HepG2 (cell line): Measurements from ENCODE around the gene PSD4. TPM values are rescaled to one million over a fixed set of nuclear protein-coding genes. Genes with fewer than 3 reads are reported as not detected.

ENCODE experiments used
- ATAC-seq: fragments of 200-7000 bp; cut with Tn5 transposase; 3 replicates; pipeline ENCODE4 v1.9.1; 2020; ENCODE audit warnings: mild to moderate bottlenecking, moderate library complexity
- BruUV-seq: library from RNA; stranded (reverse); fragments of 400-500 nt; replicated peaks from 2 replicates; lab custom pipeline; 2021; lab: Mats Ljungman, UMichigan
- CTCF ChIA-PET: fragments of 300-600 bp; formaldehyde crosslinking; extraction: SDS; loops from one replicate; lab custom pipeline; 2021; ENCODE audit warnings: low total read pairs, inconsistent platforms, low intra/inter-chr PET ratio; lab: Yijun Ruan, JAX
- POLR2A ChIA-PET: fragments of 350-600 bp; sonication (Branson Sonifier 250); formaldehyde crosslinking; loops from one replicate; lab custom pipeline; 2020; ENCODE audit warnings: antibody characterized with exemption, inconsistent platforms; lab: Yijun Ruan, JAX
- DNase-seq: peaks from one replicate; pipeline ENCODE4 v3.0.0-alpha.2; 2015; ENCODE audit warnings: low spot score
- FAIRE-seq: peaks from 3 replicates; lab custom pipeline; 2011; peaks lifted over from hg19 to GRCh38; lab: Jason Lieb, UNC
- H2AFZ ChIP-seq: one replicate; pipeline ENCODE4 v1.6.1; 2011; ENCODE audit warnings: low read length, inconsistent platforms
- H3K27ac ChIP-seq: fragments of 300-600 bp; 3 replicates; pipeline ENCODE4 v1.8.0; 2011; ENCODE audit warnings: mixed run types, mild to moderate bottlenecking, mixed read lengths, low read length, inconsistent platforms; ENCODE audit not compliant: insufficient read depth; ENCODE audit errors: extremely low read length
- H3K27me3 ChIP-seq, 2 experiments: fragments of 200-600 bp in 1 of 2; 2 replicates in 1 of 2; 3 replicates in 1 of 2; pipeline versions ENCODE4 v1.6.0 to v1.8.0; 2011; ENCODE audit warnings: low read length in 2 of 2, mild to moderate bottlenecking in 2 of 2, moderate library complexity in 2 of 2, inconsistent platforms in 1 of 2; ENCODE audit not compliant: insufficient read depth in 2 of 2, control insufficient read depth in 1 of 2
- H3K36me3 ChIP-seq, 2 experiments: fragments of 200-600 bp in 1 of 2; replicated peaks in 1 of 2; 2 replicates in 1 of 2; 3 replicates in 1 of 2; pipeline versions ENCODE4 v1.5.1 to v1.8.0; 2011; ENCODE audit warnings: low read length in 2 of 2, inconsistent platforms in 1 of 2; ENCODE audit not compliant: insufficient read depth in 2 of 2, control insufficient read depth in 1 of 2
- H3K4me1 ChIP-seq: 2 replicates; pipeline ENCODE4 v1.5.1; 2012; ENCODE audit warnings: low read length, inconsistent platforms; ENCODE audit not compliant: insufficient read depth
- H3K4me2 ChIP-seq: 2 replicates; pipeline ENCODE4 v1.6.0; 2011; ENCODE audit warnings: low read depth, low read length, inconsistent platforms
- H3K4me3 ChIP-seq, 3 experiments: fragments of 200-600 bp in 1 of 3; sonication (generic), shearing (Covaris generic) in 1 of 3; replicated peaks in 1 of 3; 2 replicates each; pipeline ENCODE4 v1.5.1; 2011 to 2016; ENCODE audit warnings: low read length in 3 of 3, inconsistent platforms in 2 of 3, low read depth in 2 of 3, mild to moderate bottlenecking in 2 of 3, control low read depth in 1 of 3, mixed read lengths in 1 of 3; ENCODE audit not compliant: insufficient read depth in 1 of 3
- H3K79me2 ChIP-seq: one replicate; pipeline ENCODE4 v1.6.1; 2011; ENCODE audit warnings: low read length, inconsistent platforms; ENCODE audit not compliant: insufficient read depth
- H3K9ac ChIP-seq: 2 replicates; pipeline ENCODE4 v1.6.0; 2011; ENCODE audit warnings: mild to moderate bottlenecking, low read depth, low read length, inconsistent platforms; ENCODE audit not compliant: insufficient read depth
- H3K9me3 ChIP-seq: 2 replicates; pipeline ENCODE4 v1.5.1; 2012; ENCODE audit warnings: mild to moderate bottlenecking, low read length
- H4K20me1 ChIP-seq: 2 replicates; pipeline ENCODE4 v1.6.0; 2011; ENCODE audit warnings: inconsistent platforms, mild to moderate bottlenecking, low read length, moderate library complexity; ENCODE audit not compliant: insufficient read depth
- ARID3A ChIP-seq: IDR thresholded peaks from 2 replicates; pipeline ENCODE4 v1.6.1; 2012; ENCODE audit warnings: low read depth, low read length, improper control_type of control experiment
- HDAC1 ChIP-seq: sonication (generic); formaldehyde crosslinking; IDR thresholded peaks from 2 replicates; pipeline ENCODE4 v1.5.1; 2020; ENCODE audit warnings: mild to moderate bottlenecking, missing genetic modification reagents
- KAT2B ChIP-seq: fragments of 150-350 bp; IDR thresholded peaks from 2 replicates; pipeline ENCODE4 v1.6.1; 2014; ENCODE audit warnings: low read depth, low read length, borderline replicate concordance
- MZF1 ChIP-seq: sonication (generic); formaldehyde crosslinking; IDR thresholded peaks from 2 replicates; pipeline ENCODE4 v1.8.1; 2023; ENCODE audit warnings: mild to moderate bottlenecking, missing genetic modification reagents, borderline replicate concordance
- PAXIP1 ChIP-seq: sonication (generic); formaldehyde crosslinking; conservative IDR thresholded peaks from 2 replicates; pipeline ENCODE4 v1.4.0; 2020; ENCODE audit warnings: mild to moderate bottlenecking, missing genetic modification reagents, moderate library complexity
- POGZ ChIP-seq: sonication (generic); formaldehyde crosslinking; IDR thresholded peaks from 2 replicates; pipeline ENCODE4 v1.4.0; 2020; ENCODE audit warnings: mild to moderate bottlenecking, missing genetic modification reagents
- SMAD9 ChIP-seq: sonication (generic); formaldehyde crosslinking; IDR thresholded peaks from 2 replicates; pipeline ENCODE4 v1.5.1; 2020; ENCODE audit warnings: mild to moderate bottlenecking, missing genetic modification reagents
- SMARCC2 ChIP-seq: fragments of 450-650 bp; IDR thresholded peaks from 2 replicates; pipeline ENCODE4 v1.6.1; 2017; ENCODE audit warnings: antibody characterized with exemption, mild to moderate bottlenecking
- SP2 ChIP-seq: sonication (generic); formaldehyde crosslinking; IDR thresholded peaks from 2 replicates; pipeline ENCODE4 v1.5.1; 2020; ENCODE audit warnings: mild to moderate bottlenecking, missing genetic modification reagents
- TBX2 ChIP-seq: sonication (generic); formaldehyde crosslinking; IDR thresholded peaks from 2 replicates; pipeline ENCODE4 v1.5.0; 2020; ENCODE audit warnings: missing genetic modification reagents, mild to moderate bottlenecking, borderline replicate concordance
- ZFY ChIP-seq: sonication (generic); formaldehyde crosslinking; IDR thresholded peaks from 2 replicates; pipeline ENCODE4 v1.4.0; 2020; ENCODE audit warnings: missing genetic modification reagents
- ZNF660 ChIP-seq: sonication (generic); formaldehyde crosslinking; IDR thresholded peaks from 2 replicates; pipeline ENCODE4 v1.5.1; 2020; ENCODE audit warnings: mild to moderate bottlenecking, low read depth, missing genetic modification reagents, borderline replicate concordance
- WGBS: methylation state at CpG from one replicate; pipeline ENCODE4 v1.1.6; 2017; ENCODE audit warnings: low lambda C conversion rate; 5-methylcytosine and 5-hydroxymethylcytosine counted together
- in situ Hi-C: cut with HindIII; loops from 2 replicates; pipeline ENCODE4 v1.10.0; 2017; ENCODE audit warnings: low pct_unique_long_range_greater_than_20kb; ENCODE audit not compliant: extremely low pct_ligation_motif_present
- intact Hi-C: fragments of 100-400 bp; cut with micrococcal nuclease; formaldehyde crosslinking; loops from one replicate; pipeline ENCODE4 v1.10.0; 2022; ENCODE audit not compliant: unreplicated experiment
- polyA plus RNA-seq, 8 experiments: library from polyadenylated mRNA; depleted of rRNA in 3 of 8; stranded (reverse) in 7 of 8; unstranded in 1 of 8; fragments of >200 nt; fragmentation: Illumina TruSeq in 4 of 8; extraction: Trizol in 4 of 8; gene quantifications; 2 replicates each; pipeline versions ENCODE4 v1.2.1 to v1.2.3, GENCODE V29; 2011 to 2016; ENCODE audit warnings: low read depth in 4 of 8, missing spikeins in 1 of 8, mixed read lengths in 1 of 8; ENCODE audit not compliant: insufficient read depth in 1 of 8
- total RNA-seq, 5 experiments: library from RNA; depleted of rRNA; stranded (reverse); fragments of >200 nt; fragmentation: Illumina TruSeq; extraction: Trizol; gene quantifications; 2 replicates each; pipeline ENCODE4 v1.2.3, GENCODE V29; 2016; ENCODE audit warnings: low read depth in 1 of 5

The PSD4 gene
- total and polyA plus RNA-seq, 2 of the 13 experiments (the other 11 are each of a cell fraction or from before 2014, with no cell fraction given), result 5.8 to 9.4 TPM

- FAIRE-seq (no peak), DNase-seq (no peak), ATAC-seq (peak; percentile 76)
- Histone ChIP-seq H3K9me3 (no peaks in the 10 kb centered on the region), H3K27me3 (peaks cover 0 to 2% of the 10 kb centered on the region in 2 experiments; a peak in 2 of 5 replicates), H3K36me3 (no peaks in the 10 kb centered on the region), H3K9ac (no peak overlapping the region), H4K20me1 (no peaks in the 10 kb centered on the region), H3K4me1 (peaks cover 15% of the 10 kb centered on the region), H3K4me3 (no peak overlapping the region), H3K79me2 (no peaks in the 10 kb centered on the region), H3K27ac (no peak overlapping the region), H2AFZ (no peak overlapping the region)
- in situ Hi-C loops, result no loop called here
- ChIA-PET CTCF (no interaction called here), POLR2A (interaction anchor here (1.0 to 1.6 kb wide), 6 partner anchors 8 to 49 kb away, joined by 3 to 5 read pairs (median 4); no protein-coding TSS in a partner anchor)
- WGBS, result 20% methylated on average over 1 of the region's 1 CpG
- no TSS peak for BruUV-seq
- TF ChIP-seq SP2 (CRISPR knock-in tag) (0 out of 2 replicates have a peak, but pooled peaks have one; percentile 36), SMARCC2 (no peak), TBX2 (CRISPR knock-in tag) (0 out of 2 replicates have a peak, but pooled peaks have one; percentile 15), MZF1 (CRISPR knock-in tag) (no peak)
- TF ChIP-seq, all 625 proteins: peak for 2
- H3K4me2 ChIP-seq, result no peak overlapping the region
- intact Hi-C loops, result no loop called here
Measured at GRCh38 chr2:113149553-113150257, 24.1 kb upstream of the PSD4 start.

- no peak for DNase-seq
- TF ChIP-seq ZFY (CRISPR knock-in tag) (no peak), SMAD9 (no peak), ARID3A (0 out of 2 replicates have a peak, but pooled peaks have one; percentile 19), ZNF660 (CRISPR knock-in tag) (no peak), KAT2B (peak; percentile 93), HDAC1 (0 out of 2 replicates have a peak, but pooled peaks have one; percentile 18), PAXIP1 (peak; percentile 45; the same call in 1 of the 2 replicates), POGZ (0 out of 2 replicates have a peak, but pooled peaks have one; percentile 24)
Measured at GRCh38 chr2:113150258-113150601, 23.5 kb upstream of the PSD4 start.

More at GRCh38 chr2:113150258-113150601, 23.5 kb upstream of the PSD4 start:
- ChIA-PET POLR2A (interaction anchor here (1.0 to 1.6 kb wide), 4 partner anchors 12 to 49 kb away, joined by 3 to 5 read pairs (median 4); no protein-coding TSS in a partner anchor), CTCF (no interaction called here)
- H3K79me2 ChIP-seq, result no peaks in the 10 kb centered on the region
- H3K4me3 ChIP-seq, result no peak overlapping the region
- H3K9ac ChIP-seq, result no peak overlapping the region
- H3K36me3 ChIP-seq, result no peaks in the 10 kb centered on the region
- H3K27me3 ChIP-seq, result peaks cover 0 to 2% of the 10 kb centered on the region in 2 experiments; a peak in 2 of 5 replicates
- H3K4me1 ChIP-seq, result peaks cover 17% of the 10 kb centered on the region
- H3K4me2 ChIP-seq, result no peak overlapping the region
- no peak overlapping the region for H2AFZ ChIP-seq
- in situ Hi-C loops, result no loop called here
- H3K9me3 ChIP-seq, result no peaks in the 10 kb centered on the region
- H3K27ac ChIP-seq, result no peak overlapping the region
- intact Hi-C loops, result no loop called here
- ATAC-seq (peak; percentile 83), FAIRE-seq (no peak)
- BruUV-seq, result no TSS peak
- 40% methylated on average over 5 of the region's 5 CpGs for WGBS
- no peaks in the 10 kb centered on the region for H4K20me1 ChIP-seq
